PC-3 (cell line): ENCODE results near the gene ZC3H4.

ENCODE experiments used
- CTCF ChIP-seq: fragments of 300-600 bp; sonication (generic); conservative IDR thresholded peaks from 2 replicates; pipeline ENCODE4 v1.5.1; 2017; ENCODE audit warnings: antibody characterized with exemption, low read depth, mild to moderate bottlenecking, low read length
- EZH2 ChIP-seq: fragments of 300-600 bp; sonication (generic); IDR thresholded peaks from one replicate; pipeline ENCODE4 v1.6.1; 2017; ENCODE audit warnings: antibody characterized with exemption, mild to moderate bottlenecking, low read length; ENCODE audit not compliant: unreplicated experiment

DNA sequence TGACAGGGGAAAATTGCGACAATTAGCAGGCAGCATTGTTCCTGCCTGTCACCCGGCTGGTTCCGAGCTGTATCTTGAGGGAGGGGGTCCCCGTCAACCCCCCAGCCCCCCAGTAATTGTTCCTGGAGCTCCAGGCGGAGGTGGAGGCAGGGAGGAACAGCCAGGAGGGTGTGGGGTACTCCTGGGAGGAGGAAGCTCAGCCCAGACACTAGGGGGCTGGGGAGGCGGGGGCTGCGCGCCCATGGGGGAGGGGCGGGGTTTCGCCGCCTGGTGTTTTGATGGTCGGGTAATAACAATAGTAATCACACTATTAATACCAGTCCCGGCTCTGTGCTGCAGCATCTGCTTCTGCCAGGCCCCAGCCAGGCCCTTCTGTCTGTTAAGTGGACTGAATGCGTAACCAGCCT lies 85.4 kb downstream of the ZC3H4 start:
- TF ChIP-seq CTCF (no peak), EZH2 (no peak)
